Natural killer cell (primary cell): ENCODE data around the gene UBAC2. TPM values are rescaled to one million over a fixed set of nuclear protein-coding genes. Genes with fewer than 3 reads are reported as not detected.

Source experiments
- ATAC-seq, 3 donors: fragments of 150-1000 bp in 2 of 3; fragments of 200-7000 bp in 1 of 3; cut with Tn5 transposase; 1 replicate in 1 of 3; 2 replicates in 2 of 3; pipeline ENCODE4 v1.10.0; 2021; ENCODE audit warnings: mild to moderate bottlenecking in 2 of 3, moderate library complexity in 2 of 3
- DNase-seq, 2 donors: peaks; one replicate each; pipeline versions ENCODE4 v3.0.0 to v3.0.0-alpha.2; 2013 to 2021; ENCODE audit warnings: mixed read lengths in 1 of 2
- H3K27ac ChIP-seq: one replicate; pipeline ENCODE4 v1.5.1; 2013; ENCODE audit warnings: mild to moderate bottlenecking, low read length
- H3K27me3 ChIP-seq: one replicate; pipeline ENCODE4 v1.6.1; 2013; ENCODE audit warnings: low read length; ENCODE audit not compliant: control insufficient read depth, insufficient read depth
- H3K36me3 ChIP-seq: one replicate; pipeline ENCODE4 v1.6.1; 2013; ENCODE audit warnings: low read length; ENCODE audit not compliant: control insufficient read depth, insufficient read depth
- H3K4me1 ChIP-seq: one replicate; pipeline ENCODE4 v1.6.1; 2013; ENCODE audit warnings: low read length; ENCODE audit not compliant: control insufficient read depth, insufficient read depth
- H3K4me3 ChIP-seq: one replicate; pipeline ENCODE4 v1.5.1; 2013; ENCODE audit warnings: low read length
- H3K9me3 ChIP-seq: one replicate; pipeline ENCODE4 v1.6.1; 2013; ENCODE audit warnings: low read length; ENCODE audit not compliant: control insufficient read depth, insufficient read depth
- H3K27ac Mint-ChIP-seq, 2 donors: one replicate each; pipeline ENCODE4 v1.8.0; 2022; ENCODE audit warnings: mild to moderate bottlenecking in 2 of 2, mixed read lengths in 2 of 2, moderate library complexity in 1 of 2
- H3K27me3 Mint-ChIP-seq, 2 donors: one replicate each; pipeline ENCODE4 v1.8.0; 2022; ENCODE audit warnings: low read depth in 2 of 2, mixed read lengths in 2 of 2
- H3K36me3 Mint-ChIP-seq: one replicate; pipeline ENCODE4 v1.8.0; 2022; ENCODE audit warnings: mixed read lengths
- H3K4me1 Mint-ChIP-seq, 2 donors: one replicate each; pipeline ENCODE4 v1.8.0; 2022; ENCODE audit warnings: mixed read lengths in 2 of 2
- H3K4me3 Mint-ChIP-seq: one replicate; pipeline ENCODE4 v1.8.0; 2022; ENCODE audit warnings: mild to moderate bottlenecking, moderate library complexity, mixed read lengths
- H3K9me3 Mint-ChIP-seq, 2 donors: one replicate each; pipeline ENCODE4 v1.8.0; 2022; ENCODE audit warnings: mixed read lengths in 2 of 2
- WGBS: methylation state at CpG from one replicate; pipeline ENCODE4 v1.1.7; 2013; ENCODE audit warnings: missing lambda C conversion rate; ENCODE audit not compliant: insufficient coverage; 5-methylcytosine and 5-hydroxymethylcytosine counted together
- intact Hi-C: fragments of 100-400 bp; cut with micrococcal nuclease; formaldehyde crosslinking; loops from one replicate; pipeline ENCODE4 v1.14.2; 2022
- total RNA-seq, 4 donors: library from RNA; stranded (reverse); fragments of 120-200 nt in 1 of 4; gene quantifications; one replicate each; pipeline versions ENCODE4 v1.2.3 to v1.2.4, GENCODE V29; 2013 to 2022
- TF ChIP-seq, protein P1 (sequence below): fragments of 200-600 bp; IDR thresholded peaks from one replicate; pipeline ENCODE4 v1.8.0; 2022; ENCODE audit warnings: antibody characterized with exemption

UBAC2 gene
- total RNA-seq, 3 donors from 2014 or later (not counting 1 experiment from before 2014, with no cell fraction given), result 50.6 to 59.1 (median 56.4) TPM

DNA sequence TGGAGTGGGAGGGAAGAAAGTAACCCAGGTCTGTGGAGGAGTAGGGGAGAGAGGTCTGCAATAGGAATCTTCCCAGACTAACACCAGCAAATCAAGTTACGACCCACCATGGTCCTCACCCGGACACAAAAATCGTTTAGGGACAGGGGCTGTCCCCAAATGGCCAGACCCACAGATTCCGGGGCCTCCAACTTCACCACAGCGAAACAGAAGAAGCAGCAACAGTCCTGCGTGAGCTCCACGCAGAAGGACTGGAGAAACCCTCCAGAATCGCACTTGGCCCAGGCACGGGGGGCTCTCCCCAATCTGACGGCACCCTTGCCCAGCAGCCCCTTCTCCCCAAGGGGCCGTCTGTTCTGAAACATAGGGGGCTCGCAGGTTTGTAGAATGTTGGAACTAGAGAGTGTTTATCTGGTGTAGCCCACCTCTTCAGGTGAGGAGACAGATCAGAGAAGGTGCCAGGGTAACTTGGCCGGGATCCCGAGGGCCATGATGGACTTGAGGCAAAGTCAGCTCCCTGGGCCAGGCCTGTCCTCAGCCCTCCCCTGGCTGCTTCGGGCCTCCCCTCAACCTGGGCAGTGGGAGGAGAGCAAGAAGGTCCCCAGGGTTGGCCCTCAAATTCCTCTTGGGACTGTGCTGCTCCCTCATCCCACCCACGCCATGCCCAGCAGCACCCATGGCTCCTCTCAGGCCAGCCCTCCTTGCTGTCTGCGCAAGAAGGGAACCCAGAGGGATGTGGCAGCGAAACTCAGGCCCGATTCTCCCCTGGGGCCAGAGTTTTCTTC is 189.1 kb downstream of the UBAC2 start:
- Mint-ChIP-seq H3K4me1 (peaks cover 7 to 16% of the 10 kb centered on the region in 2 donors), H3K27me3 (peaks cover 0 to 4% of the 10 kb centered on the region in 2 donors)

DNA sequence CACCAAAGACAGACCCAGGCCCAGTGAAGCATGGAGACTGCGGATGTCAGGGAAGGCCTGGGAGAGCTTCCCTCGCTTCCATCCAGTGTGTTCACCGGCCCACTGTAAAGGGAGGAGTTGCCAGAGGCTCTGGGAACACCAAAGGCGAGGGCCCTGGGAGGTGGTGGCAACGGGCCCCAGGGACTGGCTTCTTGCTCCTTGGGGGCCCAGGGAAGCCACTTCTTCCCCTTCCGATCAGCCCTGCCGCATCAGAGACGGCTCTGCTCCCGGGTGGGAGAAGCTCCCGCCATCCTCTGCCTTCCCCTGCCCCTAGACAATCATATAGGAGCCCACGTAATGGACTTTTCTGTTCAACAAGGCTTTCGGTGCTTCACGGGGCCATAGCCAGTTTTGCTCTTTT is 189.9 kb downstream of the UBAC2 start:
- TF ChIP-seq, protein P1, sequence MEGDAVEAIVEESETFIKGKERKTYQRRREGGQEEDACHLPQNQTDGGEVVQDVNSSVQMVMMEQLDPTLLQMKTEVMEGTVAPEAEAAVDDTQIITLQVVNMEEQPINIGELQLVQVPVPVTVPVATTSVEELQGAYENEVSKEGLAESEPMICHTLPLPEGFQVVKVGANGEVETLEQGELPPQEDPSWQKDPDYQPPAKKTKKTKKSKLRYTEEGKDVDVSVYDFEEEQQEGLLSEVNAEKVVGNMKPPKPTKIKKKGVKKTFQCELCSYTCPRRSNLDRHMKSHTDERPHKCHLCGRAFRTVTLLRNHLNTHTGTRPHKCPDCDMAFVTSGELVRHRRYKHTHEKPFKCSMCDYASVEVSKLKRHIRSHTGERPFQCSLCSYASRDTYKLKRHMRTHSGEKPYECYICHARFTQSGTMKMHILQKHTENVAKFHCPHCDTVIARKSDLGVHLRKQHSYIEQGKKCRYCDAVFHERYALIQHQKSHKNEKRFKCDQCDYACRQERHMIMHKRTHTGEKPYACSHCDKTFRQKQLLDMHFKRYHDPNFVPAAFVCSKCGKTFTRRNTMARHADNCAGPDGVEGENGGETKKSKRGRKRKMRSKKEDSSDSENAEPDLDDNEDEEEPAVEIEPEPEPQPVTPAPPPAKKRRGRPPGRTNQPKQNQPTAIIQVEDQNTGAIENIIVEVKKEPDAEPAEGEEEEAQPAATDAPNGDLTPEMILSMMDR, result no peak
- ATAC-seq (no peak), DNase-seq (no peak)
- Histone ChIP-seq H3K36me3 (peaks cover 11% of the 10 kb centered on the region), H3K4me1 (peaks cover 29% of the 10 kb centered on the region), H3K9me3 (no peaks in the 10 kb centered on the region), H3K27me3 (no peaks in the 10 kb centered on the region), H3K27ac (no peak overlapping the region), H3K4me3 (no peak overlapping the region)
- H3K9me3 Mint-ChIP-seq, result no peaks in the 10 kb centered on the region
- peaks cover 0 to 10% of the 10 kb centered on the region in 2 donors for H3K27me3 Mint-ChIP-seq
- no peak overlapping the region for H3K27ac Mint-ChIP-seq
- WGBS, result 92% methylated on average over 13 of the region's 13 CpGs
- H3K4me1 Mint-ChIP-seq, result peaks cover 15 to 23% of the 10 kb centered on the region in 2 donors
- H3K4me3 Mint-ChIP-seq, result no peak overlapping the region
- intact Hi-C loops, result no loop called here
- H3K36me3 Mint-ChIP-seq, result no peaks in the 10 kb centered on the region

More for the DNA sequence above, 189.1 kb downstream of the UBAC2 start:
- H3K27ac ChIP-seq, result no peak overlapping the region
- no peak for DNase-seq
- H3K9me3 ChIP-seq, result no peaks in the 10 kb centered on the region
- peaks cover 29% of the 10 kb centered on the region for H3K4me1 ChIP-seq
- no peak overlapping the region for H3K4me3 ChIP-seq
- no peaks in the 10 kb centered on the region for H3K27me3 ChIP-seq
- H3K4me3 Mint-ChIP-seq, result no peak overlapping the region
- TF ChIP-seq, protein P1, result no peak
- no peaks in the 10 kb centered on the region for H3K36me3 Mint-ChIP-seq
- WGBS, result 98% methylated on average over 19 of the region's 19 CpGs
- H3K36me3 ChIP-seq, result peaks cover 14% of the 10 kb centered on the region
- no peak for ATAC-seq
- H3K9me3 Mint-ChIP-seq, result no peaks in the 10 kb centered on the region
- H3K27ac Mint-ChIP-seq, result peak overlapping the region in 1 of 2 donors; percentile 45
- intact Hi-C loops, result no loop called here

DNA sequence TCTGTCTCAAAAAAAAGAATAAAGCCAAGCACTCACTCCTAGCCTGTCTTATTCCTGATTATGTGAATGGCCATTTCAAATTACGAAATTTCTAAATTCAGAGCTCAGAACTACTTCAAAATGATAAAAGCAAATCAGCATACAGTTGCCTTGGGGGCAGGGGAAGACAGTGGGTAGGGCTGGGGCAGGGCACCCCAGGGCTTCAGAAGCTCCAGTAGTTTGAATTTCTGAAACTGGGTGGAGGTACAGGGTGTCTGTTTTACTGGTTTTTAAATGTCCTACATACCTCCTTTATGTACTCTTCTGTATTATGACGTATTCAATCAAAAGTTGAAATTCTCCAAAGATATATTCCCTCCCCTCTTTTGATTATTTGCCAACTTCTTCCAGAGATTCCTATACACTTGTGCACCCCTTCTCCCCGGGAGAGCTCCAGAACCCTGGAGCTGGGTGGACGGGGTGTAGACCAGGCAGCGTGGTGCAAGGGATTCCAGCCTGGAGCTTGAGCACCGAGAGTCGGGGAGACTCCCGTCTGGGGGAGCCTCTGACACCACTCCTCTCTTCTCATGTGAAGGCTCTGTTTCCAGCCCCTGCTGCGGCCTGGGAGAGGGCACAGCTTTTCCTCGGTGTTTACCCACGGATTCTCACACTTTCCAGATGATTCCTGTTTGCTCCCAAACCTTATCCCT is 191.3 kb downstream of the UBAC2 start:
- Mint-ChIP-seq H3K27ac (no peak overlapping the region), H3K27me3 (peaks cover 0 to 14% of the 10 kb centered on the region in 2 donors), H3K9me3 (no peaks in the 10 kb centered on the region), H3K4me1 (peaks cover 15 to 23% of the 10 kb centered on the region in 2 donors), H3K4me3 (no peak overlapping the region), H3K36me3 (no peaks in the 10 kb centered on the region)
- TF ChIP-seq, protein P1, result no peak
- Histone ChIP-seq H3K9me3 (no peaks in the 10 kb centered on the region), H3K36me3 (peaks cover 2% of the 10 kb centered on the region), H3K4me1 (peaks cover 15% of the 10 kb centered on the region), H3K27ac (no peak overlapping the region), H3K27me3 (no peaks in the 10 kb centered on the region), H3K4me3 (no peak overlapping the region)
- intact Hi-C loops, result no loop called here
- ATAC-seq (no peak), DNase-seq (no peak)
- WGBS, result 91% methylated on average over 11 of the region's 11 CpGs
